ENCODE data around the gene SPATA6L. TPM values are rescaled to one million over a fixed set of nuclear protein-coding genes. Genes with fewer than 3 reads are reported as not detected.

SPATA6L gene
- total RNA-seq (0.47 TPM), polyA plus RNA-seq (1.2 TPM)
- long read RNA-seq, donor 1: 0 reads
- long read RNA-seq, donor 2: 0 reads
- long read RNA-seq, donor 3: 0 reads
- long read RNA-seq, donor 4: 0 reads
- long read RNA-seq, donor 5: 0 reads
- long read RNA-seq, donor 6: 0 reads
- long read RNA-seq, donor 7, partial matches to known transcripts: 16 of 16 reads
- long read RNA-seq, donor 7, other reads (novel, unspliced or antisense): 0 of 16 reads
- long read RNA-seq, donor 8: 0 reads
- long read RNA-seq, donor 9: 0 reads
- long read RNA-seq, donor 10: 0 reads

GRCh38 chr9:4666042-4666699, at the start of gene SPATA6L:
Gene SPATA6L, minus strand, starts transcription at chr9:4666480. Its CDS starts 230 bp downstream, at chr9:4666250.
- Histone ChIP-seq H3K27me3 (ENCODE audit: control insufficient read depth in 2 of 2, insufficient read depth in 1 of 2, low read length in 1 of 2) (peaks cover 0 to 25% of the 10 kb centered on the region in 2 donors), H3K4me3 (ENCODE audit: low read length in 2 of 2) (peak within 1 kb of the TSS; percentile 19 to 34), H3K27ac (ENCODE audit: low read depth in 1 of 2, low read length in 1 of 2) (no peak within 1 kb of the TSS), H3K9me3 (ENCODE audit: control insufficient read depth in 2 of 2, insufficient read depth in 1 of 2, low read length in 1 of 2) (no peaks in the 10 kb centered on the region), H3K4me1 (ENCODE audit: control insufficient read depth in 2 of 2, insufficient read depth in 2 of 2, low read length in 2 of 2) (peaks cover 26 to 31% of the 10 kb centered on the region in 2 donors), H3K36me3 (ENCODE audit: control insufficient read depth in 2 of 2, insufficient read depth in 2 of 2, low read length in 1 of 2) (no peaks in the 10 kb centered on the region)
- peak in 4 of 9 donors; percentile 36 to 59 (median 44) for DNase-seq (ENCODE audit: low read depth in 6 of 9, low spot score in 9 of 9)
- 1% methylated on average over 36 of the region's 36 CpGs for WGBS

- H3K36me3 ChIP-seq (ENCODE audit: control insufficient read depth in 2 of 2, insufficient read depth in 2 of 2, low read length in 1 of 2): peaks cover 29 to 56% of the 10 kb centered on the region in 2 donors
- WGBS: 97% methylated on average over 9 of the region's 9 CpGs
- no peak for DNase-seq (ENCODE audit: low read depth in 6 of 9, low spot score in 9 of 9)
Measured at GRCh38 chr9:4714266-4715016, 48.2 kb upstream of the SPATA6L start.

GRCh38 chr9:4713849-4714248, 47.6 kb upstream of the SPATA6L start:
- H3K36me3 ChIP-seq (ENCODE audit: control insufficient read depth in 2 of 2, insufficient read depth in 2 of 2, low read length in 1 of 2): peaks cover 24 to 51% of the 10 kb centered on the region in 2 donors
- H3K27ac ChIP-seq (ENCODE audit: low read depth in 1 of 2, low read length in 1 of 2): no peak overlapping the region
- no peaks in the 10 kb centered on the region for H3K4me1 ChIP-seq (ENCODE audit: control insufficient read depth in 2 of 2, insufficient read depth in 2 of 2, low read length in 2 of 2)
- peak in 1 of 9 donors; percentile 5 for DNase-seq (ENCODE audit: low read depth in 6 of 9, low spot score in 9 of 9)
- no peaks in the 10 kb centered on the region for H3K27me3 ChIP-seq (ENCODE audit: control insufficient read depth in 2 of 2, insufficient read depth in 1 of 2, low read length in 1 of 2)
- H3K4me3 ChIP-seq (ENCODE audit: low read length in 2 of 2): no peak overlapping the region
- H3K9me3 ChIP-seq (ENCODE audit: control insufficient read depth in 2 of 2, insufficient read depth in 1 of 2, low read length in 1 of 2): no peaks in the 10 kb centered on the region
- WGBS: 75% methylated on average over 7 of the region's 7 CpGs

More at GRCh38 chr9:4714266-4715016, 48.2 kb upstream of the SPATA6L start:
- Histone ChIP-seq H3K4me3 (ENCODE audit: low read length in 2 of 2) (no peak overlapping the region), H3K9me3 (ENCODE audit: control insufficient read depth in 2 of 2, insufficient read depth in 1 of 2, low read length in 1 of 2) (no peaks in the 10 kb centered on the region), H3K4me1 (ENCODE audit: control insufficient read depth in 2 of 2, insufficient read depth in 2 of 2, low read length in 2 of 2) (no peaks in the 10 kb centered on the region), H3K27me3 (ENCODE audit: control insufficient read depth in 2 of 2, insufficient read depth in 1 of 2, low read length in 1 of 2) (no peaks in the 10 kb centered on the region), H3K27ac (ENCODE audit: low read depth in 1 of 2, low read length in 1 of 2) (no peak overlapping the region)

GRCh38 chr9:4709380-4709779, 43.1 kb upstream of the SPATA6L start:
- Histone ChIP-seq H3K4me1 (ENCODE audit: control insufficient read depth in 2 of 2, insufficient read depth in 2 of 2, low read length in 2 of 2) (no peaks in the 10 kb centered on the region), H3K4me3 (ENCODE audit: low read length in 2 of 2) (no peak overlapping the region), H3K36me3 (ENCODE audit: control insufficient read depth in 2 of 2, insufficient read depth in 2 of 2, low read length in 1 of 2) (peaks cover 6 to 38% of the 10 kb centered on the region in 2 donors), H3K27me3 (ENCODE audit: control insufficient read depth in 2 of 2, insufficient read depth in 1 of 2, low read length in 1 of 2) (no peaks in the 10 kb centered on the region), H3K9me3 (ENCODE audit: control insufficient read depth in 2 of 2, insufficient read depth in 1 of 2, low read length in 1 of 2) (no peaks in the 10 kb centered on the region), H3K27ac (ENCODE audit: low read depth in 1 of 2, low read length in 1 of 2) (no peak overlapping the region)
- no peak for DNase-seq (ENCODE audit: low read depth in 6 of 9, low spot score in 9 of 9)

GRCh38 chr9:4706971-4707622, 40.8 kb upstream of the SPATA6L start:
- Histone ChIP-seq H3K4me1 (ENCODE audit: control insufficient read depth in 2 of 2, insufficient read depth in 2 of 2, low read length in 2 of 2) (no peaks in the 10 kb centered on the region), H3K36me3 (ENCODE audit: control insufficient read depth in 2 of 2, insufficient read depth in 2 of 2, low read length in 1 of 2) (peaks cover 6 to 45% of the 10 kb centered on the region in 2 donors), H3K9me3 (ENCODE audit: control insufficient read depth in 2 of 2, insufficient read depth in 1 of 2, low read length in 1 of 2) (no peaks in the 10 kb centered on the region), H3K4me3 (ENCODE audit: low read length in 2 of 2) (no peak overlapping the region), H3K27me3 (ENCODE audit: control insufficient read depth in 2 of 2, insufficient read depth in 1 of 2, low read length in 1 of 2) (no peaks in the 10 kb centered on the region), H3K27ac (ENCODE audit: low read depth in 1 of 2, low read length in 1 of 2) (no peak overlapping the region)
- 84% methylated on average over 4 of the region's 4 CpGs for WGBS
- no peak for DNase-seq (ENCODE audit: low read depth in 6 of 9, low spot score in 9 of 9)

GRCh38 chr9:4706021-4706420, 39.7 kb upstream of the SPATA6L start:
- DNase-seq (ENCODE audit: low read depth in 6 of 9, low spot score in 9 of 9): no peak
- no peaks in the 10 kb centered on the region for H3K27me3 ChIP-seq (ENCODE audit: control insufficient read depth in 2 of 2, insufficient read depth in 1 of 2, low read length in 1 of 2)
- WGBS: 75% methylated on average over 2 of the region's 2 CpGs
- H3K36me3 ChIP-seq (ENCODE audit: control insufficient read depth in 2 of 2, insufficient read depth in 2 of 2, low read length in 1 of 2): peaks cover 6 to 50% of the 10 kb centered on the region in 2 donors
- H3K27ac ChIP-seq (ENCODE audit: low read depth in 1 of 2, low read length in 1 of 2): no peak overlapping the region
- H3K4me1 ChIP-seq (ENCODE audit: control insufficient read depth in 2 of 2, insufficient read depth in 2 of 2, low read length in 2 of 2): no peaks in the 10 kb centered on the region
- no peaks in the 10 kb centered on the region for H3K9me3 ChIP-seq (ENCODE audit: control insufficient read depth in 2 of 2, insufficient read depth in 1 of 2, low read length in 1 of 2)
- no peak overlapping the region for H3K4me3 ChIP-seq (ENCODE audit: low read length in 2 of 2)

GRCh38 chr9:4704129-4704528, 37.8 kb upstream of the SPATA6L start:
- Histone ChIP-seq H3K36me3 (ENCODE audit: control insufficient read depth in 2 of 2, insufficient read depth in 2 of 2, low read length in 1 of 2) (peaks cover 0 to 46% of the 10 kb centered on the region in 2 donors), H3K27ac (ENCODE audit: low read depth in 1 of 2, low read length in 1 of 2) (no peak overlapping the region), H3K4me1 (ENCODE audit: control insufficient read depth in 2 of 2, insufficient read depth in 2 of 2, low read length in 2 of 2) (no peaks in the 10 kb centered on the region), H3K9me3 (ENCODE audit: control insufficient read depth in 2 of 2, insufficient read depth in 1 of 2, low read length in 1 of 2) (no peaks in the 10 kb centered on the region), H3K27me3 (ENCODE audit: control insufficient read depth in 2 of 2, insufficient read depth in 1 of 2, low read length in 1 of 2) (no peaks in the 10 kb centered on the region), H3K4me3 (ENCODE audit: low read length in 2 of 2) (no peak overlapping the region)
- 98% methylated on average over 2 of the region's 2 CpGs for WGBS
- DNase-seq (ENCODE audit: low read depth in 6 of 9, low spot score in 9 of 9): no peak

GRCh38 chr9:4701526-4701925, 35.2 kb upstream of the SPATA6L start:
- H3K36me3 ChIP-seq (ENCODE audit: control insufficient read depth in 2 of 2, insufficient read depth in 2 of 2, low read length in 1 of 2): peaks cover 0 to 56% of the 10 kb centered on the region in 2 donors
- H3K27ac ChIP-seq (ENCODE audit: low read depth in 1 of 2, low read length in 1 of 2): no peak overlapping the region
- H3K9me3 ChIP-seq (ENCODE audit: control insufficient read depth in 2 of 2, insufficient read depth in 1 of 2, low read length in 1 of 2): no peaks in the 10 kb centered on the region
- no peaks in the 10 kb centered on the region for H3K4me1 ChIP-seq (ENCODE audit: control insufficient read depth in 2 of 2, insufficient read depth in 2 of 2, low read length in 2 of 2)
- WGBS: 66% methylated on average over 1 of the region's 1 CpG
- H3K4me3 ChIP-seq (ENCODE audit: low read length in 2 of 2): no peak overlapping the region
- H3K27me3 ChIP-seq (ENCODE audit: control insufficient read depth in 2 of 2, insufficient read depth in 1 of 2, low read length in 1 of 2): no peaks in the 10 kb centered on the region
- no peak for DNase-seq (ENCODE audit: low read depth in 6 of 9, low spot score in 9 of 9)

All from thymus (tissue), 14 donors.